Colon (tissue), 2 donors: Measurements from ENCODE around the gene NOS3.

ENCODE experiments used
- FAIRE-seq: peaks from 2 replicates; lab custom pipeline; 2012; peaks lifted over from hg19 to GRCh38; lab: Jason Lieb, UNC
- donor health status: control.
- donor health status: control.

Gene NOS3

GRCh38 chr7:151059367-151060112 is 68.7 kb downstream of the NOS3 start, which contains the start of gene SLC4A2:
Gene SLC4A2, plus strand, starts transcription at chr7:151059589. Its CDS starts 2,399 bp downstream, at chr7:151061988.
- no peak for FAIRE-seq

GRCh38 chr7:151060113-151060415 is 69.2 kb downstream of the NOS3 start:
- no peak for FAIRE-seq

GRCh38 chr7:151060416-151061212 is 69.8 kb downstream of the NOS3 start:
- FAIRE-seq, result no peak

GRCh38 chr7:151061213-151062110 is 70.6 kb downstream of the NOS3 start:
- FAIRE-seq, result no peak

GRCh38 chr7:151062111-151062398 is 71.2 kb downstream of the NOS3 start:
- no peak for FAIRE-seq

GRCh38 chr7:151062399-151063211 is 71.8 kb downstream of the NOS3 start:
- no peak for FAIRE-seq

- FAIRE-seq, result no peak
Measured at GRCh38 chr7:151063212-151063561, 72.4 kb downstream of the NOS3 start.
